ENCODE measurements around the gene PEAK1. TPM values are rescaled to one million over a fixed set of nuclear protein-coding genes. Genes with fewer than 3 reads are reported as not detected.
A peak's percentile ranks its signal among the peaks of the same experiment; 100 is the strongest.

The PEAK1 gene
- total RNA-seq, 1 experiment from 2014 or later, result 36.7 TPM

GRCh38 chr15:77335298-77335697 lies 84.6 kb downstream of the PEAK1 start:
- H3K36me3 ChIP-seq (ENCODE audit: insufficient read depth, low read length, poor library complexity, severe bottlenecking), result no peaks in the 10 kb centered on the region
- H3K27ac ChIP-seq (ENCODE audit: low read depth, low read length, poor library complexity, severe bottlenecking), result no peak overlapping the region
- no TSS peak for BruUV-seq (replicated peaks)
- CTCF ChIA-PET, result no interaction called here
- no peaks in the 10 kb centered on the region for H3K9me3 ChIP-seq (ENCODE audit: low read depth, low read length, poor library complexity, severe bottlenecking)
- H3K4me3 ChIP-seq (ENCODE audit: low read depth, low read length, poor library complexity, severe bottlenecking), result no peak overlapping the region
- no peaks in the 10 kb centered on the region for H3K27me3 ChIP-seq (replicated peaks; ENCODE audit: insufficient read depth, low read depth, low read length, poor library complexity)
- POLR2A ChIA-PET (ENCODE audit: low non-redundant PET), result no interaction called here
- DNase-seq (ENCODE audit: low spot score), result peak; percentile 24
- TF ChIP-seq, protein P1, sequence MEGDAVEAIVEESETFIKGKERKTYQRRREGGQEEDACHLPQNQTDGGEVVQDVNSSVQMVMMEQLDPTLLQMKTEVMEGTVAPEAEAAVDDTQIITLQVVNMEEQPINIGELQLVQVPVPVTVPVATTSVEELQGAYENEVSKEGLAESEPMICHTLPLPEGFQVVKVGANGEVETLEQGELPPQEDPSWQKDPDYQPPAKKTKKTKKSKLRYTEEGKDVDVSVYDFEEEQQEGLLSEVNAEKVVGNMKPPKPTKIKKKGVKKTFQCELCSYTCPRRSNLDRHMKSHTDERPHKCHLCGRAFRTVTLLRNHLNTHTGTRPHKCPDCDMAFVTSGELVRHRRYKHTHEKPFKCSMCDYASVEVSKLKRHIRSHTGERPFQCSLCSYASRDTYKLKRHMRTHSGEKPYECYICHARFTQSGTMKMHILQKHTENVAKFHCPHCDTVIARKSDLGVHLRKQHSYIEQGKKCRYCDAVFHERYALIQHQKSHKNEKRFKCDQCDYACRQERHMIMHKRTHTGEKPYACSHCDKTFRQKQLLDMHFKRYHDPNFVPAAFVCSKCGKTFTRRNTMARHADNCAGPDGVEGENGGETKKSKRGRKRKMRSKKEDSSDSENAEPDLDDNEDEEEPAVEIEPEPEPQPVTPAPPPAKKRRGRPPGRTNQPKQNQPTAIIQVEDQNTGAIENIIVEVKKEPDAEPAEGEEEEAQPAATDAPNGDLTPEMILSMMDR (conservative IDR thresholded peaks at IDR 0.05; ENCODE audit: low read depth, low read length), result no peak
- no peak for TF ChIP-seq EZH2 (IDR thresholded peaks at IDR 0.05; ENCODE audit: borderline replicate concordance, low read depth, low read length, poor library complexity, severe bottlenecking)
- intact Hi-C loops (cut with micrococcal nuclease; ENCODE audit: unreplicated experiment), result no loop called here
- H3K4me1 ChIP-seq (ENCODE audit: insufficient read depth, low read length, poor library complexity, severe bottlenecking), result no peaks in the 10 kb centered on the region

- intact Hi-C loops (cut with micrococcal nuclease; ENCODE audit: unreplicated experiment), result no loop called here
- ChIA-PET CTCF (no interaction called here), POLR2A (ENCODE audit: low non-redundant PET) (no interaction called here)
- BruUV-seq (replicated peaks), result no TSS peak
- Histone ChIP-seq H3K36me3 (ENCODE audit: insufficient read depth, low read length, poor library complexity, severe bottlenecking) (no peaks in the 10 kb centered on the region), H3K27ac (ENCODE audit: low read depth, low read length, poor library complexity, severe bottlenecking) (no peak overlapping the region), H3K4me1 (ENCODE audit: insufficient read depth, low read length, poor library complexity, severe bottlenecking) (no peaks in the 10 kb centered on the region), H3K27me3 (replicated peaks; ENCODE audit: insufficient read depth, low read depth, low read length, poor library complexity) (no peaks in the 10 kb centered on the region), H3K9me3 (ENCODE audit: low read depth, low read length, poor library complexity, severe bottlenecking) (no peaks in the 10 kb centered on the region), H3K4me3 (ENCODE audit: low read depth, low read length, poor library complexity, severe bottlenecking) (no peak overlapping the region)
- TF ChIP-seq, protein P1 (conservative IDR thresholded peaks at IDR 0.05; ENCODE audit: low read depth, low read length), result no peak
- no peak for TF ChIP-seq EZH2 (IDR thresholded peaks at IDR 0.05; ENCODE audit: borderline replicate concordance, low read depth, low read length, poor library complexity, severe bottlenecking)
- DNase-seq (ENCODE audit: low spot score), result no peak
Observed at GRCh38 chr15:77333166-77333565, 86.7 kb downstream of the PEAK1 start.

GRCh38 chr15:77329202-77329601 lies 90.7 kb downstream of the PEAK1 start:
- CTCF ChIA-PET, result no interaction called here
- Histone ChIP-seq H3K27ac (ENCODE audit: low read depth, low read length, poor library complexity, severe bottlenecking) (no peak overlapping the region), H3K4me1 (ENCODE audit: insufficient read depth, low read length, poor library complexity, severe bottlenecking) (no peaks in the 10 kb centered on the region), H3K9me3 (ENCODE audit: low read depth, low read length, poor library complexity, severe bottlenecking) (no peaks in the 10 kb centered on the region), H3K36me3 (ENCODE audit: insufficient read depth, low read length, poor library complexity, severe bottlenecking) (no peaks in the 10 kb centered on the region), H3K4me3 (ENCODE audit: low read depth, low read length, poor library complexity, severe bottlenecking) (no peak overlapping the region), H3K27me3 (replicated peaks; ENCODE audit: insufficient read depth, low read depth, low read length, poor library complexity) (no peaks in the 10 kb centered on the region)
- TF ChIP-seq, protein P1 (conservative IDR thresholded peaks at IDR 0.05; ENCODE audit: low read depth, low read length), result no peak
- no peak for TF ChIP-seq EZH2 (IDR thresholded peaks at IDR 0.05; ENCODE audit: borderline replicate concordance, low read depth, low read length, poor library complexity, severe bottlenecking)
- POLR2A ChIA-PET (ENCODE audit: low non-redundant PET), result no interaction called here
- BruUV-seq (replicated peaks), result no TSS peak
- intact Hi-C loops (cut with micrococcal nuclease; ENCODE audit: unreplicated experiment), result no loop called here
- DNase-seq (ENCODE audit: low spot score), result no peak
